H54 (cell line): ENCODE measurements around the gene CPM.

ENCODE experiments used
- DNase-seq: peaks from one replicate; pipeline ENCODE4 v3.0.0; 2011; ENCODE audit warnings: low spot score, mixed read lengths; ENCODE audit not compliant: insufficient read length
- FAIRE-seq: peaks from 3 replicates; lab custom pipeline; 2011; peaks lifted over from hg19 to GRCh38; lab: Jason Lieb, UNC
- POLR2A ChIP-seq: IDR thresholded peaks from 2 replicates; pipeline ENCODE4 v1.6.1; 2011; ENCODE audit warnings: low read depth, mild to moderate bottlenecking, low read length

Gene CPM

GRCh38 chr12:68838046-68838886, 94.7 kb downstream of the CPM start:
- peak; percentile 23 for FAIRE-seq
- TF ChIP-seq POLR2A = no peak
- DNase-seq = no peak

GRCh38 chr12:68837215-68837614, 95.8 kb downstream of the CPM start:
- no peak for FAIRE-seq
- TF ChIP-seq POLR2A = no peak

GRCh38 chr12:68835333-68835908, 97.5 kb downstream of the CPM start:
- no peak for FAIRE-seq

More at GRCh38 chr12:68837215-68837614, 95.8 kb downstream of the CPM start:
- DNase-seq = no peak

GRCh38 chr12:68833508-68833907, 99.5 kb downstream of the CPM start:
- TF ChIP-seq POLR2A = no peak
- FAIRE-seq (no peak), DNase-seq (no peak)

More at GRCh38 chr12:68835333-68835908, 97.5 kb downstream of the CPM start:
- no peak for TF ChIP-seq POLR2A
- no peak for DNase-seq

- no peak for TF ChIP-seq POLR2A
- no peak for FAIRE-seq
- no peak for DNase-seq
Measured at GRCh38 chr12:68832504-68832867, 100.5 kb downstream of the CPM start.

- FAIRE-seq (peak; percentile 48), DNase-seq (no peak)
- no peak for TF ChIP-seq POLR2A
Measured at GRCh38 chr12:68831751-68832503, 101.0 kb downstream of the CPM start.

GRCh38 chr12:68831272-68831671, 101.7 kb downstream of the CPM start:
- FAIRE-seq (no peak), DNase-seq (no peak)
- TF ChIP-seq POLR2A = no peak

- DNase-seq (no peak), FAIRE-seq (no peak)
- no peak for TF ChIP-seq POLR2A
Measured at GRCh38 chr12:68828672-68829068, 104.3 kb downstream of the CPM start.

GRCh38 chr12:68827895-68828671, 104.9 kb downstream of the CPM start:
- FAIRE-seq (no peak), DNase-seq (no peak)
- TF ChIP-seq POLR2A = no peak

GRCh38 chr12:68825569-68826217, 107.3 kb downstream of the CPM start:
- FAIRE-seq (peak; percentile 33), DNase-seq (no peak)
- TF ChIP-seq POLR2A = no peak

- no peak for DNase-seq
Measured at GRCh38 chr12:68824597-68825250, 108.2 kb downstream of the CPM start.

GRCh38 chr12:68824131-68824530, 108.8 kb downstream of the CPM start:
- DNase-seq (no peak), FAIRE-seq (no peak)
- TF ChIP-seq POLR2A = no peak

More at GRCh38 chr12:68824597-68825250, 108.2 kb downstream of the CPM start:
- no peak for TF ChIP-seq POLR2A
- FAIRE-seq = no peak
